H9 (cell line): ENCODE measurements around the gene LEO1. TPM values are rescaled to one million over a fixed set of nuclear protein-coding genes. Genes with fewer than 3 reads are reported as not detected.

ENCODE experiments used
- DNase-seq: peaks from one replicate; pipeline ENCODE4 v3.0.0-alpha.2; 2017
- H2AFZ ChIP-seq: one replicate; pipeline ENCODE4 v1.6.1; 2013; ENCODE audit warnings: mild to moderate bottlenecking, low read length, control low read depth, moderate library complexity
- H2AK5ac ChIP-seq: 2 replicates; pipeline ENCODE4 v1.6.1; 2013; ENCODE audit warnings: low read length, control low read depth, mixed read lengths; ENCODE audit not compliant: insufficient read length
- H2BK120ac ChIP-seq: one replicate; pipeline ENCODE4 v1.6.1; 2013; ENCODE audit warnings: low read depth, mild to moderate bottlenecking, low read length, control low read depth, inconsistent platforms; ENCODE audit not compliant: poor library complexity, severe bottlenecking
- H2BK12ac ChIP-seq: 2 replicates; pipeline ENCODE4 v1.6.1; 2013; ENCODE audit warnings: low read length, control low read depth, mixed read lengths, low read depth; ENCODE audit not compliant: insufficient read length
- H2BK15ac ChIP-seq: 2 replicates; pipeline ENCODE4 v1.6.1; 2013; ENCODE audit warnings: low read depth, low read length, control low read depth
- H2BK20ac ChIP-seq: one replicate; pipeline ENCODE4 v1.6.1; 2013; ENCODE audit warnings: low read depth, mild to moderate bottlenecking, low read length, control low read depth, inconsistent platforms; ENCODE audit not compliant: poor library complexity, severe bottlenecking
- H2BK5ac ChIP-seq: 2 replicates; pipeline ENCODE4 v1.6.1; 2013; ENCODE audit warnings: low read length, control low read depth, mixed read lengths; ENCODE audit not compliant: insufficient read length
- H3K14ac ChIP-seq: 2 replicates; pipeline ENCODE4 v1.6.1; 2013; ENCODE audit warnings: low read length, control low read depth; ENCODE audit not compliant: insufficient read depth
- H3K18ac ChIP-seq: 2 replicates; pipeline ENCODE4 v1.6.1; 2013; ENCODE audit warnings: low read depth, mild to moderate bottlenecking, mixed read lengths, low read length, control low read depth; ENCODE audit not compliant: insufficient read length
- H3K23ac ChIP-seq: 2 replicates; pipeline ENCODE4 v1.6.1; 2013; ENCODE audit warnings: low read length, control low read depth, mixed read lengths, low read depth; ENCODE audit not compliant: insufficient read length
- H3K23me2 ChIP-seq: 2 replicates; pipeline ENCODE4 v1.6.1; 2013; ENCODE audit warnings: low read depth, mild to moderate bottlenecking, mixed read lengths, low read length, control low read depth; ENCODE audit not compliant: insufficient read length, poor library complexity, severe bottlenecking
- H3K27ac ChIP-seq: 2 replicates; pipeline ENCODE4 v1.5.1; 2013; ENCODE audit warnings: low read length, control low read depth, mixed read lengths, low read depth; ENCODE audit not compliant: insufficient read length
- H3K27me3 ChIP-seq: 2 replicates; pipeline ENCODE4 v1.6.1; 2013; ENCODE audit warnings: low read length, control low read depth, inconsistent platforms; ENCODE audit not compliant: insufficient read depth
- H3K4ac ChIP-seq: 2 replicates; pipeline ENCODE4 v1.6.1; 2013; ENCODE audit warnings: low read depth, mild to moderate bottlenecking, control low read depth, inconsistent platforms, low read length, moderate library complexity
- H3K4me1 ChIP-seq: 2 replicates; pipeline ENCODE4 v1.6.1; 2013; ENCODE audit warnings: low read length, control low read depth, inconsistent platforms; ENCODE audit not compliant: insufficient read depth
- H3K4me2 ChIP-seq: 2 replicates; pipeline ENCODE4 v1.6.1; 2013; ENCODE audit warnings: low read length, control low read depth, mixed read lengths; ENCODE audit not compliant: insufficient read length, insufficient read depth
- H3K56ac ChIP-seq: 2 replicates; pipeline ENCODE4 v1.6.1; 2013; ENCODE audit warnings: low read depth, mild to moderate bottlenecking, mixed read lengths, low read length, control low read depth; ENCODE audit not compliant: insufficient read length
- H3K79me1 ChIP-seq: 2 replicates; pipeline ENCODE4 v1.6.1; 2013; ENCODE audit warnings: low read depth, mild to moderate bottlenecking, moderate library complexity, low read length, control low read depth, inconsistent platforms; ENCODE audit not compliant: insufficient read depth, poor library complexity, severe bottlenecking
- H3K79me2 ChIP-seq: 2 replicates; pipeline ENCODE4 v1.6.1; 2013; ENCODE audit warnings: low read length, control low read depth, inconsistent platforms; ENCODE audit not compliant: insufficient read depth
- H3K9ac ChIP-seq: 2 replicates; pipeline ENCODE4 v1.6.1; 2013; ENCODE audit warnings: low read length, control low read depth, mixed read lengths; ENCODE audit not compliant: insufficient read length; ENCODE audit errors: extremely low read depth
- H3K9me3 ChIP-seq: one replicate; pipeline ENCODE4 v1.6.1; 2013; ENCODE audit warnings: low read depth, low read length, inconsistent platforms; ENCODE audit not compliant: control insufficient read depth
- H3T11ph ChIP-seq: one replicate; pipeline ENCODE4 v1.6.1; 2013; ENCODE audit warnings: mild to moderate bottlenecking, low read length, control low read depth, inconsistent platforms
- H4K20me1 ChIP-seq: one replicate; pipeline ENCODE4 v1.6.1; 2013; ENCODE audit not compliant: control insufficient read depth, insufficient read length, insufficient read depth
- H4K5ac ChIP-seq: 2 replicates; pipeline ENCODE4 v1.6.1; 2013; ENCODE audit warnings: low read depth, mild to moderate bottlenecking, mixed read lengths, low read length, control low read depth; ENCODE audit not compliant: insufficient read length
- H4K8ac ChIP-seq: replicated peaks from 2 replicates; pipeline ENCODE4 v1.6.1; 2013; ENCODE audit warnings: low read length, control low read depth, mixed read lengths, low read depth; ENCODE audit not compliant: insufficient read length
- H4K91ac ChIP-seq: 2 replicates; pipeline ENCODE4 v1.6.1; 2013; ENCODE audit warnings: low read depth, mild to moderate bottlenecking, moderate library complexity, mixed read lengths, low read length, control low read depth; ENCODE audit not compliant: insufficient read length
- H3K27ac Mint-ChIP-seq, 3 experiments: 2 replicates in 2 of 3; 3 replicates in 1 of 3; pipeline ENCODE4 v1.8.0; 2020 to 2021; ENCODE audit warnings: mixed read lengths in 3 of 3, mild to moderate bottlenecking in 1 of 3, moderate library complexity in 1 of 3
- H3K27me3 Mint-ChIP-seq: 2 replicates; pipeline ENCODE4 v1.8.0; 2021; ENCODE audit warnings: low read depth, mild to moderate bottlenecking, moderate library complexity, mixed read lengths
- H3K36me3 Mint-ChIP-seq, 3 experiments: 2 replicates in 2 of 3; 3 replicates in 1 of 3; pipeline ENCODE4 v1.8.0; 2020 to 2021; ENCODE audit warnings: low read depth in 3 of 3, mixed read lengths in 3 of 3; ENCODE audit not compliant: insufficient read depth in 1 of 3
- H3K4me1 Mint-ChIP-seq, 2 experiments: 2 replicates each; pipeline ENCODE4 v1.8.0; 2020; ENCODE audit warnings: mixed read lengths in 2 of 2
- H3K4me3 Mint-ChIP-seq, 2 experiments: 2 replicates in 1 of 2; 3 replicates in 1 of 2; pipeline ENCODE4 v1.8.0; 2020 to 2021; ENCODE audit warnings: mild to moderate bottlenecking in 2 of 2, mixed read lengths in 2 of 2, moderate library complexity in 1 of 2
- H3K9me3 Mint-ChIP-seq, 2 experiments: 2 replicates in 1 of 2; 3 replicates in 1 of 2; pipeline ENCODE4 v1.8.0; 2020; ENCODE audit warnings: mild to moderate bottlenecking in 2 of 2, mixed read lengths in 2 of 2, moderate library complexity in 1 of 2
- WGBS: extraction: QIAGEN DNeasy Blood & Tissue Kit; methylation state at CpG from one replicate; pipeline ENCODE4 v1.1.7; 2013; ENCODE audit warnings: missing lambda C conversion rate, low lambda C conversion rate, mixed read lengths; ENCODE audit not compliant: insufficient read length; ENCODE audit errors: extremely low coverage; 5-methylcytosine and 5-hydroxymethylcytosine counted together
- total RNA-seq: library from RNA; stranded (reverse); gene quantifications from 2 replicates; pipeline ENCODE4 v1.2.1, GENCODE V29; 2021
- TF ChIP-seq, protein P1 (sequence below): fragments of 200-600 bp; sonication (generic); conservative IDR thresholded peaks from 3 replicates; pipeline ENCODE4 v1.8.0; 2021; ENCODE audit warnings: antibody characterized with exemption, mild to moderate bottlenecking

LEO1 gene
- total RNA-seq, 1 experiment from 2014 or later: 30.3 TPM

- Histone ChIP-seq H4K20me1 (no peaks in the 10 kb centered on the region), H2AK5ac (no peak overlapping the region), H3K14ac (no peak overlapping the region), H3K23me2 (no peaks in the 10 kb centered on the region), H3K23ac (no peak overlapping the region), H3K9me3 (no peaks in the 10 kb centered on the region), H3K56ac (no peak overlapping the region), H2AFZ (no peak overlapping the region), H3K4ac (no peak overlapping the region), H3K18ac (no peak overlapping the region), H4K91ac (no peak overlapping the region), H3K4me1 (no peaks in the 10 kb centered on the region), H3K27me3 (no peaks in the 10 kb centered on the region), H3K4me2 (no peak overlapping the region), H2BK20ac (no peak overlapping the region), H3K79me1 (no peaks in the 10 kb centered on the region), H2BK15ac (no peak overlapping the region), H2BK120ac (no peak overlapping the region), H3T11ph (no peak overlapping the region), H2BK5ac (no peak overlapping the region), H3K27ac (no peak overlapping the region), H2BK12ac (no peak overlapping the region), H3K79me2 (no peaks in the 10 kb centered on the region), H4K5ac (no peak overlapping the region), H3K9ac (no peak overlapping the region), H4K8ac (no peak overlapping the region)
- 0 out of 4 replicates have a peak, but pooled peaks cover 0 to 2% of the 10 kb centered on the region in 2 experiments for H3K4me1 Mint-ChIP-seq
- H3K27me3 Mint-ChIP-seq: no peaks in the 10 kb centered on the region
- WGBS: no CpG with 5 or more reads among the region's 3 CpGs
- TF ChIP-seq, protein P1, sequence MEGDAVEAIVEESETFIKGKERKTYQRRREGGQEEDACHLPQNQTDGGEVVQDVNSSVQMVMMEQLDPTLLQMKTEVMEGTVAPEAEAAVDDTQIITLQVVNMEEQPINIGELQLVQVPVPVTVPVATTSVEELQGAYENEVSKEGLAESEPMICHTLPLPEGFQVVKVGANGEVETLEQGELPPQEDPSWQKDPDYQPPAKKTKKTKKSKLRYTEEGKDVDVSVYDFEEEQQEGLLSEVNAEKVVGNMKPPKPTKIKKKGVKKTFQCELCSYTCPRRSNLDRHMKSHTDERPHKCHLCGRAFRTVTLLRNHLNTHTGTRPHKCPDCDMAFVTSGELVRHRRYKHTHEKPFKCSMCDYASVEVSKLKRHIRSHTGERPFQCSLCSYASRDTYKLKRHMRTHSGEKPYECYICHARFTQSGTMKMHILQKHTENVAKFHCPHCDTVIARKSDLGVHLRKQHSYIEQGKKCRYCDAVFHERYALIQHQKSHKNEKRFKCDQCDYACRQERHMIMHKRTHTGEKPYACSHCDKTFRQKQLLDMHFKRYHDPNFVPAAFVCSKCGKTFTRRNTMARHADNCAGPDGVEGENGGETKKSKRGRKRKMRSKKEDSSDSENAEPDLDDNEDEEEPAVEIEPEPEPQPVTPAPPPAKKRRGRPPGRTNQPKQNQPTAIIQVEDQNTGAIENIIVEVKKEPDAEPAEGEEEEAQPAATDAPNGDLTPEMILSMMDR: no peak
- no peak for DNase-seq
- no peak overlapping the region for H3K27ac Mint-ChIP-seq
- no peak overlapping the region for H3K4me3 Mint-ChIP-seq
- H3K9me3 Mint-ChIP-seq: no peaks in the 10 kb centered on the region; a peak in 1 of 5 replicates
- peaks cover 7 to 24% (median 13%) of the 10 kb centered on the region in 3 experiments; a peak in 6 of 7 replicates for H3K36me3 Mint-ChIP-seq
Observed at GRCh38 chr15:51912528-51912927, 59.0 kb downstream of the LEO1 start.
